PC-9 (cell line): ENCODE data around the gene SLC27A4. TPM values are rescaled to one million over a fixed set of nuclear protein-coding genes. Genes with fewer than 3 reads are reported as not detected.

ENCODE experiments used
- BruUV-seq: library from RNA; stranded (reverse); fragments of 400-500 nt; replicated peaks from 2 replicates; lab custom pipeline; 2021; lab: Mats Ljungman, UMichigan
- CTCF ChIA-PET: fragments of 300-600 bp; sonication (Branson Sonifier 250); formaldehyde crosslinking; loops from one replicate; lab custom pipeline; 2022; ENCODE audit warnings: antibody characterized with exemption; lab: Charles Lee
- POLR2A ChIA-PET: fragments of 300-600 bp; sonication (Branson Sonifier 250); formaldehyde crosslinking; loops from one replicate; lab custom pipeline; 2022; ENCODE audit warnings: antibody characterized with exemption; ENCODE audit not compliant: unreplicated experiment; lab: Charles Lee
- DNase-seq, 2 experiments: peaks; one replicate each; pipeline versions ENCODE4 v3.0.0 to v3.0.0-alpha.2; 2015 to 2022; ENCODE audit warnings: mixed read lengths in 1 of 2
- H2AFZ ChIP-seq: fragments of 200-600 bp; sonication (generic); 2 replicates; pipeline ENCODE4 v1.8.1; 2017; ENCODE audit warnings: antibody characterized with exemption
- H3F3A ChIP-seq: fragments of 200-600 bp; sonication (generic); 2 replicates; pipeline ENCODE4 v1.8.1; 2017; ENCODE audit warnings: antibody characterized with exemption, mild to moderate bottlenecking, low read depth; ENCODE audit not compliant: insufficient read depth
- H3K27ac ChIP-seq: fragments of 200-600 bp; sonication (generic); 2 replicates; pipeline ENCODE4 v1.6.1; 2016; ENCODE audit warnings: mixed run types
- H3K27me3 ChIP-seq: fragments of 200-600 bp; sonication (generic); 2 replicates; pipeline ENCODE4 v1.6.1; 2016; ENCODE audit warnings: low read depth, mixed run types; ENCODE audit not compliant: insufficient read depth
- H3K36me3 ChIP-seq: fragments of 200-600 bp; sonication (generic); 2 replicates; pipeline ENCODE4 v1.6.1; 2016; ENCODE audit warnings: low read depth, mixed run types
- H3K4me1 ChIP-seq: fragments of 200-600 bp; sonication (generic); replicated peaks from 2 replicates; pipeline ENCODE4 v1.6.1; 2016; ENCODE audit warnings: mixed run types; ENCODE audit not compliant: insufficient read depth
- H3K4me2 ChIP-seq: fragments of 200-600 bp; sonication (generic); 2 replicates; pipeline ENCODE4 v1.6.1; 2017; ENCODE audit warnings: mixed run types
- H3K4me3 ChIP-seq: fragments of 200-600 bp; sonication (generic); 2 replicates; pipeline ENCODE4 v1.6.1; 2016; ENCODE audit warnings: mixed run types
- H3K79me2 ChIP-seq: fragments of 200-600 bp; sonication (generic); 2 replicates; pipeline ENCODE4 v1.6.1; 2017; ENCODE audit warnings: low read depth, mixed run types
- H3K9me2 ChIP-seq: fragments of 200-600 bp; sonication (generic); 2 replicates; pipeline ENCODE4 v1.8.1; 2017; ENCODE audit warnings: mild to moderate bottlenecking; ENCODE audit not compliant: insufficient read depth
- H3K9me3 ChIP-seq: fragments of 200-600 bp; sonication (generic); 2 replicates; pipeline ENCODE4 v1.8.1; 2016; ENCODE audit warnings: low read depth; ENCODE audit not compliant: insufficient read depth
- H4K20me1 ChIP-seq: fragments of 200-600 bp; sonication (generic); 2 replicates; pipeline ENCODE4 v1.8.1; 2017; ENCODE audit not compliant: insufficient read depth
- EZH2 ChIP-seq: fragments of 200-600 bp; sonication (generic); IDR thresholded peaks from 2 replicates; pipeline ENCODE4 v1.8.0; 2017; ENCODE audit warnings: antibody characterized with exemption, low read depth
- intact Hi-C: fragments of 100-400 bp; cut with micrococcal nuclease; formaldehyde crosslinking; loops from one replicate; pipeline ENCODE4 v1.10.0; 2022; ENCODE audit not compliant: unreplicated experiment
- total RNA-seq: library from RNA; stranded (reverse); gene quantifications from 2 replicates; pipeline ENCODE4 v1.2.3, GENCODE V29; 2021
- TF ChIP-seq, protein P1 (sequence below): fragments of 200-600 bp; sonication (generic); conservative IDR thresholded peaks from 2 replicates; pipeline ENCODE4 v1.6.1; 2017; ENCODE audit warnings: mixed run types, antibody characterized with exemption, mild to moderate bottlenecking, moderate library complexity

SLC27A4 gene
- total RNA-seq, 1 experiment from 2014 or later, result 30.4 TPM

DNA sequence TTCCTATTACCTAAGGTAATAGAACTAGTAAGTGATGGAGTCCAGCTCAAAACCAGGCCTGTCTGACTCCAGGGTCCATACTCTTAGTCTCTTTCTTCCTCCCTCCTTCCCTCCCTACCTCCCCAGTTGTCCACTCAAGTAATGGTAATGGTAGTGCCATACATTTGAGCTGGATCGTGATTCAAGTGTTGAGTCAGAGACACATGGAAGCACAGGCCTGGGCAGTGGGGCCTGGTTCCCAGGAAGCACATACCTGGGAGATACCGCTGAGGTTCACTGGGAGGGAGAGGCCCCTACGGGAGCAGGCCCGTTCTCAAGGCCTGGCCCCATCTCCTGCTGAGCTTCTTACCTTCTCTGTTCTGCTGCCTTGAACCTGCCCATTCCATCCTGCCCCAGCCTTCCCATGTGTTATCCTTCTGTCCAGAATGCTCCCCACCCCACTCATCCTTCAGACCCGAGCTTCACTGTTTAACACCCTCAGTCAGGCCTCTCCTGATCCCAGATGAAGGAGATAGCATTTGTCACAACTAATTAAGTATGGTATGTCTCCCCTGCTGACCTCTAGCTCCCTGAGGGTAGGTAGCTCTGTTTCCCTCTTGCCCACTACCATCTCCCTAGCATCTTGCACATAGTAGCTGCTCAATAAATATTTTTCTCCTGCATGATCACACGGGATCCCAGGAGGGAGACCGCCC, 44.6 kb downstream of the SLC27A4 start:
- Histone ChIP-seq H3K36me3 (no peaks in the 10 kb centered on the region), H3K79me2 (no peaks in the 10 kb centered on the region), H4K20me1 (no peaks in the 10 kb centered on the region), H3F3A (no peaks in the 10 kb centered on the region), H3K4me1 (no peaks in the 10 kb centered on the region), H2AFZ (no peak overlapping the region), H3K4me2 (no peak overlapping the region), H3K4me3 (no peak overlapping the region), H3K27me3 (no peaks in the 10 kb centered on the region), H3K9me3 (no peaks in the 10 kb centered on the region), H3K27ac (no peak overlapping the region), H3K9me2 (no peaks in the 10 kb centered on the region)
- ChIA-PET CTCF (no interaction called here), POLR2A (no interaction called here)
- intact Hi-C loops, result no loop called here
- TF ChIP-seq, protein P1, sequence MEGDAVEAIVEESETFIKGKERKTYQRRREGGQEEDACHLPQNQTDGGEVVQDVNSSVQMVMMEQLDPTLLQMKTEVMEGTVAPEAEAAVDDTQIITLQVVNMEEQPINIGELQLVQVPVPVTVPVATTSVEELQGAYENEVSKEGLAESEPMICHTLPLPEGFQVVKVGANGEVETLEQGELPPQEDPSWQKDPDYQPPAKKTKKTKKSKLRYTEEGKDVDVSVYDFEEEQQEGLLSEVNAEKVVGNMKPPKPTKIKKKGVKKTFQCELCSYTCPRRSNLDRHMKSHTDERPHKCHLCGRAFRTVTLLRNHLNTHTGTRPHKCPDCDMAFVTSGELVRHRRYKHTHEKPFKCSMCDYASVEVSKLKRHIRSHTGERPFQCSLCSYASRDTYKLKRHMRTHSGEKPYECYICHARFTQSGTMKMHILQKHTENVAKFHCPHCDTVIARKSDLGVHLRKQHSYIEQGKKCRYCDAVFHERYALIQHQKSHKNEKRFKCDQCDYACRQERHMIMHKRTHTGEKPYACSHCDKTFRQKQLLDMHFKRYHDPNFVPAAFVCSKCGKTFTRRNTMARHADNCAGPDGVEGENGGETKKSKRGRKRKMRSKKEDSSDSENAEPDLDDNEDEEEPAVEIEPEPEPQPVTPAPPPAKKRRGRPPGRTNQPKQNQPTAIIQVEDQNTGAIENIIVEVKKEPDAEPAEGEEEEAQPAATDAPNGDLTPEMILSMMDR, result no peak
- no peak for TF ChIP-seq EZH2
- no TSS peak for BruUV-seq
- DNase-seq, result no peak

DNA sequence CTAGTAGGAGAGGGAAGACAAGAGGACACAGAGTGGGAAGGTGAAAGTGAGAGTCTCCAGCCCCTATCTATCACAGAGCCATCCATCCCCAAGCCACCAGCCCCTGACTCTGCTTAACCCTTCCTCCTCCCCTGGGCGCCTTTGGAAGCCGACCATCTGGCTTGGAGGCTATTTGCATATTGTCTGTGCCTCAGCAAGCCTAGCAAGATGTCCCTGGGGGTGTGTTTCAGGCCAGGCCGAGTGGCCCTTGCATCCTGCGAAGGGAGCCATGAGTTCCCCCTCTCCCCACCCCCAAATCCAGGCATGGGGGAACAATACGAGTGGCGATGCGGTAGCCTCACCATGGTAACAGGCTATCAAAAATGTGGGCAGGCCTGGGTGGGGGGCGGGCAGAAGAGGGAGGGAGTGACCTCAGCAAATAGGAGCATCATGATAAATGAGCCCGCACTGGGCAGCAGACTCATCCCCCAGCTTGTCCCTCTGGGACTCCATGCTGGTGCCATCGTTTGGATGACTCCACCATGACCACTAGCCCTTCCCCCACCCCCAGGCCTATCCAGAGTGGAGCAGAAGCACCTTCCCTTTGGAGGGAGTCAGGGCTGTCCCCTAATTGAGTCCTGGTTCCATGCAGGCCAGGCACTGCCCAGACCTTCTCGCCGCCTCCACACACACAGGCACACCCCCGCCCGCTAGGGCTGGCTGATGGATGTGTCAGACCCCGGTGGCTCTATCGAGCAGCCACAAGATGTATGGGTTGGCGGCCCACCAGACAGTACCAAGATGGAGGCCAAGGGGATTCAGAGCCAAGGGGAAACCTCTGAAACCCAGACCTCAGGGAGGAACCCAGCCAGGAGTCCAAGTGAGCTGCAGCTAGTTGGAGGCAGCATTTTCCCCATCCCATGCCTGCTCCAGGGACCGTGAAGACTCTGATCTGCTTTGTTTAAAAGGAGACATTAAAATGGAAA, 45.5 kb downstream of the SLC27A4 start:
- H3K79me2 ChIP-seq, result no peaks in the 10 kb centered on the region
- 0 out of 2 replicates have a peak, but pooled peaks cover 2% of the 10 kb centered on the region for H3F3A ChIP-seq
- H3K36me3 ChIP-seq, result no peaks in the 10 kb centered on the region
- CTCF ChIA-PET, result no interaction called here
- no TSS peak for BruUV-seq
- no peak overlapping the region for H3K4me3 ChIP-seq
- no peak overlapping the region for H3K27ac ChIP-seq
- H2AFZ ChIP-seq, result no peak overlapping the region
- no peaks in the 10 kb centered on the region for H3K9me3 ChIP-seq
- no peaks in the 10 kb centered on the region for H3K4me1 ChIP-seq
- TF ChIP-seq, protein P1, result no peak
- TF ChIP-seq EZH2, result no peak
- intact Hi-C loops, result no loop called here
- no peaks in the 10 kb centered on the region for H3K9me2 ChIP-seq
- POLR2A ChIA-PET, result no interaction called here
- no peaks in the 10 kb centered on the region for H4K20me1 ChIP-seq
- H3K27me3 ChIP-seq, result no peaks in the 10 kb centered on the region
- H3K4me2 ChIP-seq, result no peak overlapping the region
- DNase-seq, result no peak

DNA sequence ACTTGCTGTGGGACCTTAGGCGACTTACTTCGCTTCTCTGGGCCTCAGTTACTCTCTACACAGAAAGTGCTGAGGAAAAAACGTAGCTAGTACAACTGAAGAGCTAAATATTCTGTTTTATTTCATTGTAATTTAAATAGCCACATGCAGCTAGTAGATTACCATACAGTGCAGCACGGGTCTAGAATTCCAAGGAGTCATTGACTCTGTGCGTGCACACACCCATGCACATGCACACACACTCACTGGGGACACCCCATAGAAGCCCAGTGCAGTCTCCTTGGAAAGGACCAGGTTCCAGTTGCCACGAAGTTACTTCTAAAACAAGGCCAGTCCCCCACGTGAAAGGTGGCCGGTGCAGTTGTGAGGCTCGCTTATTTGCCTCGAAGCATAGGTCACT, 47.8 kb downstream of the SLC27A4 start:
- Histone ChIP-seq H3F3A (0 out of 2 replicates have a peak, but pooled peaks cover 7% of the 10 kb centered on the region), H3K9me3 (no peaks in the 10 kb centered on the region), H4K20me1 (no peaks in the 10 kb centered on the region), H3K4me1 (no peaks in the 10 kb centered on the region), H3K27me3 (no peaks in the 10 kb centered on the region), H3K4me2 (no peak overlapping the region), H3K9me2 (no peaks in the 10 kb centered on the region), H3K27ac (no peak overlapping the region), H3K36me3 (no peaks in the 10 kb centered on the region), H2AFZ (no peak overlapping the region), H3K4me3 (no peak overlapping the region), H3K79me2 (no peaks in the 10 kb centered on the region)
- POLR2A ChIA-PET, result interaction anchor here (0.7 kb wide), 1 partner anchor 500 kb away, joined by 4 read pairs; no protein-coding TSS in a partner anchor
- TF ChIP-seq, protein P1, result no peak
- TF ChIP-seq EZH2, result no peak
- intact Hi-C loops, result no loop called here
- BruUV-seq, result no TSS peak
- CTCF ChIA-PET, result interaction anchor here (0.6 kb wide), 1 partner anchor 65 kb away, joined by 4 read pairs; no protein-coding TSS in a partner anchor
- no peak for DNase-seq
